Brain microvascular endothelial cell (primary cell): ENCODE data around the gene QRICH2.

ENCODE experiments used
- DNase-seq: peaks from one replicate; pipeline ENCODE4 v3.0.0-alpha.2; 2020
- H3K27ac ChIP-seq: fragments of 250-450 bp; sonication (Bioruptor Pico); 2 replicates; pipeline ENCODE4 v1.5.1; 2020; ENCODE audit warnings: mild to moderate bottlenecking, moderate library complexity
- H3K27me3 ChIP-seq: fragments of 250-450 bp; sonication (Bioruptor Pico); replicated peaks from 2 replicates; pipeline ENCODE4 v1.5.1; 2020; ENCODE audit warnings: mild to moderate bottlenecking
- H3K36me3 ChIP-seq: fragments of 250-450 bp; sonication (Bioruptor Pico); replicated peaks from 2 replicates; pipeline ENCODE4 v1.5.1; 2020; ENCODE audit warnings: mild to moderate bottlenecking
- H3K4me3 ChIP-seq: 2 replicates; pipeline ENCODE4 v1.5.1; 2011; ENCODE audit warnings: low read depth, mild to moderate bottlenecking, control low read depth, low read length, moderate library complexity
- CTCF ChIP-seq: IDR thresholded peaks from 2 replicates; pipeline ENCODE4 v1.5.1; 2011; ENCODE audit warnings: low read depth, mild to moderate bottlenecking, moderate library complexity, low read length, control low read depth, inconsistent platforms; ENCODE audit errors: missing control alignments
- in situ Hi-C: cut with HindIII; loops from 2 replicates; pipeline ENCODE4 v1.10.0; 2017; ENCODE audit warnings: low sequenced_read_pairs, low pct_ligation_motif_present

Gene QRICH2

GRCh38 chr17:76252040-76252954, 55.8 kb downstream of the QRICH2 start:
- TF ChIP-seq CTCF, result no peak
- Histone ChIP-seq H3K36me3 (no peaks in the 10 kb centered on the region), H3K27me3 (no peaks in the 10 kb centered on the region), H3K4me3 (no peak overlapping the region), H3K27ac (peak overlapping the region; percentile 30)
- in situ Hi-C loops, result loop anchor here (25.0 kb wide), 1 partner anchor 90 kb away; no protein-coding TSS in a partner anchor
- peak; percentile 70 for DNase-seq

- no peak overlapping the region for H3K27ac ChIP-seq
Observed at GRCh38 chr17:76251478-76252039, 56.5 kb downstream of the QRICH2 start.

GRCh38 chr17:76250141-76250540, 57.9 kb downstream of the QRICH2 start:
- TF ChIP-seq CTCF, result no peak

More at GRCh38 chr17:76251478-76252039, 56.5 kb downstream of the QRICH2 start:
- Histone ChIP-seq H3K36me3 (no peaks in the 10 kb centered on the region), H3K27me3 (no peaks in the 10 kb centered on the region), H3K4me3 (no peak overlapping the region)
- in situ Hi-C loops, result loop anchor here (25.0 kb wide), 1 partner anchor 89 kb away; no protein-coding TSS in a partner anchor
- TF ChIP-seq CTCF, result no peak
- DNase-seq, result no peak

GRCh38 chr17:76248013-76248782, 59.9 kb downstream of the QRICH2 start:
- H3K27ac ChIP-seq, result no peak overlapping the region
- H3K4me3 ChIP-seq, result no peak overlapping the region
- no peaks in the 10 kb centered on the region for H3K36me3 ChIP-seq
- in situ Hi-C loops, result no loop called here
- TF ChIP-seq CTCF, result peak; percentile 58
- no peaks in the 10 kb centered on the region for H3K27me3 ChIP-seq
- no peak for DNase-seq

More at GRCh38 chr17:76250141-76250540, 57.9 kb downstream of the QRICH2 start:
- no peak for DNase-seq
- H3K36me3 ChIP-seq, result no peaks in the 10 kb centered on the region
- in situ Hi-C loops, result loop anchor here (25.0 kb wide), 1 partner anchor 88 kb away; no protein-coding TSS in a partner anchor
- no peak overlapping the region for H3K27ac ChIP-seq
- no peak overlapping the region for H3K4me3 ChIP-seq
- H3K27me3 ChIP-seq, result no peaks in the 10 kb centered on the region

- no peak for DNase-seq
- no peaks in the 10 kb centered on the region for H3K27me3 ChIP-seq
- no peak overlapping the region for H3K4me3 ChIP-seq
- TF ChIP-seq CTCF, result no peak
- no peaks in the 10 kb centered on the region for H3K36me3 ChIP-seq
- in situ Hi-C loops, result no loop called here
- no peak overlapping the region for H3K27ac ChIP-seq
Observed at GRCh38 chr17:76247304-76247703, 60.8 kb downstream of the QRICH2 start.
